GM18520 (cell line): ENCODE measurements around the gene NUCB1.
"Not testable (repeated sequence)": the region's sequence is repeated elsewhere in the genome, so short reads cannot be mapped to it uniquely, and the experiment has no call there.

ENCODE experiments used
- ATAC-seq: cut with Tn5 transposase; IDR thresholded peaks from one replicate; pipeline ENCODE4 v1.9.1; 2021; ENCODE audit not compliant: unreplicated experiment

NUCB1 gene

DNA sequence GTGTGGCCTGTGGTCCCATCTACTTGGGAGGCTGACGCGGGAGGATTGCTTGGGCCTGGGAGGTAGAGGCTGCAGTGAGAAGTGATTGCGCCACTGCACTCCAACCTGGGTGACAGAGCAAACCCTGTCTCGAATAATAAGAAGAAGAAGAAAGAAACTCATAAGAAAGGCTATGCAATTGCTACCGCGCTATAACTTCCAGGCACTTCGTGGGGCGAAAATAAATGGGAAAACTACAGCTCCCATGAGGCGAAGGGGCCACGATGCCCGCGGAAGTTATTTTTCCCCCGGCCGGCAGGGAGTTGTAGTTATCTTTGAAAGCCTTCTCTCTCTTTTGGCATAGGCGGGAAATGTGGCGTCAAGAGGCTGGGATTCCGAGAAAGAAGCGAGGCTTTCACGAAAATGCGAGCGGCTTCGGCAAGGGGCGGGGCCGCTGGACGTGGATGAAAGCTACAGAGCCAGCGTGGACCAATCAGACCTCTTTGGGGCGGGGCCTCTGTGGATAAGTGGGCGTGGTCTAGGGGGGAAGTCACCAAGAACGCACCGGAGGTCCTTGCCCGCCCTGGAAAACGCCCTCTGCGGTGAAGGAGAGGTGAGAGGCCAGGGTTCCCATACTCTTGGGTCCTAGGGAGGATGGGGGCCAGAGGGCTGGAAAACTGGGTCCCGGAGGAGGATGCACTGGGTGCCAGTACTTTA lies at the start of gene NUCB1:
NUCB1 (plus strand) TSS at position 532 of the 696 bp plus-strand sequence. CDS start 485 bp downstream, outside the sequence.
- peak; percentile 76 for ATAC-seq

DNA sequence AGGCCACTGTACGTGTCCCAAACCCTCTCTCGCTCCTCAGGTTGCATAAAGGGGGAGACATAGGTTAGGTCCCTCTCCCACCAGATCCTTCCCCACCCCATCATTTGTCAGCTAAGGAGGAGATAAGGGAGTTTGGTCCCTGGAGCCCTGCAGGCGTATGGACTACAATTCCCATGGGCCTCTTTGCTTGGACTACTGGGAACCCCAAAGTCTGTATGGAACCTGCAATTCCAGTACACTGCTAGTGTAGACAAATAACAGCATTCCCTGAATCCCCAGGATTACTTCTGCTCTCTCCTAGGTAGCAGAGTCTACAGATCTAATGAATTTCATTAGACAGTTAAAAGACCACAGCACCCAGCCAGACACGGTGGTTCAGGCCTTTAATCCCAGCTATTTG lies 47.8 kb upstream of the NUCB1 start:
- ATAC-seq: no peak

DNA sequence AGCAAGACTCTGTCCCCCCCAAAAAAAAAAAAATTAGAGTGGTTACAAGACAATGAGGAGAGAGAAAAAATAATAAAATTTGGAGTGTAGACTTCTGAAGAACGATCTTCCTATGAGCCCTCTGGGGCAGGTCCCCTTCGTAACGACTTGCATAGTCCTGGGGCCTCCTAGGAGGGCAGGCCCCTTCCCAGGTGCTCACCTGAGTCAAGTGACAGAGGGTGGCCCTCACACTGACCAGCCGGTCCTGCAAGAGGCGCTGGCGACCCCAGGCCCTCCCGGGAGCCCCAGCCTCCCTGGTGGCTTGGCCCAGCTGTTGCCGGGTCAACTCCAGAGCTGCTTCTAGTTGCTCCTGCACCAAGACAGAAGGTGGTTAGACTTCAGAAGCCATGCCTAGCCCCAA lies 46.6 kb upstream of the NUCB1 start:
- no peak for ATAC-seq

DNA sequence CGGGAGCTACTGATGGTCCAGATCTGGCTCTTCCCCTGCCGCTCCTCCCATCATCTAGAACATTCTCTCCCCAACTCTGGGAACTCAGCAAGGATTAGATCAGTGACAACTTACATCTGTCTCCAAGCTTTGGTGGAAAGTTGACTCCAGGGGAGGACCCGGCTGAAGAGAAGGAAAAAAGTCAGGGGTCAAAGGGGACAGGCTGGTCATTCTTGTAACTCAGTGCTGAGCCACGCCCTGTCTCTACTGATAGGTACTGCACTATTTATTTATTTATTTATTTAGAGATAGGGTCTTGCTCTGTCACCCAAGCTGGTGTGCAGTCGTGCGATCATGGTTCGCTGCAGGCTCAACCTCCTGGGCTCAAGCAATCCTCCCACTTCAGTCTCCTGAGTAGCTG lies 46.0 kb upstream of the NUCB1 start:
- ATAC-seq: no peak

- ATAC-seq: no peak
Measured at GRCh38 chr19:48856921-48857320, 43.2 kb upstream of the NUCB1 start.

- ATAC-seq: no peak
Measured at GRCh38 chr19:48858984-48859710, 41.0 kb upstream of the NUCB1 start.

DNA sequence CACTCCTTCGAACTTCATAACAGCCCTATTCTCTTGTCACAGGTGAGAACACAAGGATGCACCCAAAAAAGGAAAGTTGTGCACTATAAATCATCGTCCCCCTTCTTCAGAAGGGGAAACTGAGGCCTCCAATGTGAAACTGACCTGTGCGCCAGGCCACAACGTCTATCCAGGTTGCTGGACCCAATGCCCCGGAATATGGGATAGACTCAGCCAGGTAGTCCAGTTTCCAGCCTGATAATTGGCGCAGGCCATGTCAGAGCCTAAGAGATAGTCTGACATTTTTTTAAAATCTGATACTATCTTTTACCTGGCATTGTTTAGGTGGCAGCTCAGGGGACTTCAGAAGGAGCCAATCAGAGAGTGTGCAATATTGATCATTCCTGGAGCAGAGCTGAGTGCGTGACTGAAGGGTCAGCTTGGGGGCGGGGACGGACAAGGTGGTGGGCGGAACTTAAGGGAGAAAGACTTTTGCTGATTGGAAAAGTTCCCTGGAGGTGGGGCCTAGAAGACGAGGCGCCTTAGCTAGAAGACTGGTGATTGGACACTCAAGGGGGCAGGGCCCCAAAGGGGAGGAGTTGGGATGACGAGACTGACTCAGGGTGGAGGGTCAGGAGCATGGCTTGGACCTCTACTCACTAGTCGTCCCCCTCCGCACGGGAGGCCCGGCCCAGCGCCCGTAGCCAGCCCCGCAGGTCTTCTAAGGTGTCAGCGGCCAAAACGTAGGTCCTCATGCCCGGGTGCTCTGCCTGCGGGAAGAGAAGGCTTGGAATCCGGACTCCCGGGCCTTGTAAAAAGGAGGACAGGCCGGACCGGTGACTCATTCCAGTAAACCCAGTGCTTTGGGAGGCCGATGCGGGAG lies 40.2 kb upstream of the NUCB1 start:
- no peak for ATAC-seq

GRCh38 chr19:48861313-48861712 lies 38.8 kb upstream of the NUCB1 start:
- no peak for ATAC-seq

DNA sequence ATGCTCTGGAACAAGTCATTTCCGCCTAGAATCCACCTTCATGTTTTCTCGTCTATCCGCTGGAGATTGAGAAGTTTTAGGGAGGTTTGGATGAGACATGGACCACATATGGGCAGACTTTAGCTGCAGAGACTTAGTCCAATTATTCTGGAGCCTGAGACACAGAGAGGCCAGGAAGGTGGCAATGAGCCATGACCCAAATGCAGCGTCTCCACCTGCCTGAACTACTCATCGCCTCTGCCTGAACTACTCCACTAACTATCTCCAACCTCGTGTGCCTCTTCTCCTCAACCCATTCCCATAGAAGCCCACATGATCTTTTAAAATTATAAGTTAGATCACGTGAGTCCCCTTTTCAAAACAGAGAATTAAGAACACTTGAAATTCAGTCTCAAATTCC lies 37.3 kb upstream of the NUCB1 start:
- ATAC-seq: no peak

DNA sequence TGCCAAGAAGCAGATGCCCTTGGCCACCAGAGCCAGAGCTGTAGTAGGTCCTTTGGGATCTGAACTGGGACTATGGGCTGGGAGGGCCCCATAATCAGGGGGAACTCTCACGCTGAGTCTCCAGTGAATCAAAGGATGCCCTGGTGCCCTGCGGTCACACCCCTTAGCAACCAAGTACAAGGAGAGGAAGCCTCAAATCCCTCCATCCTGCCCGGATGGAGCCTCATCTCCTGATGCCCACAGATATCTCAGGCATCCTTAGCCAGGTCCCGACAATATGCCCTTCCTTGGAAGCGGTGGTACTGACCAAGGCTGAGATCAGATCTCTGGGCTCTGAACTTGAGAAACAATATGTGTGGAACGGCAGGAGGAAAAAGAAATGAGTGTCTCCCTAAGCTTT lies 33.4 kb upstream of the NUCB1 start:
- no peak for ATAC-seq

GRCh38 chr19:48867123-48867745 lies 32.9 kb upstream of the NUCB1 start:
- ATAC-seq: no peak

DNA sequence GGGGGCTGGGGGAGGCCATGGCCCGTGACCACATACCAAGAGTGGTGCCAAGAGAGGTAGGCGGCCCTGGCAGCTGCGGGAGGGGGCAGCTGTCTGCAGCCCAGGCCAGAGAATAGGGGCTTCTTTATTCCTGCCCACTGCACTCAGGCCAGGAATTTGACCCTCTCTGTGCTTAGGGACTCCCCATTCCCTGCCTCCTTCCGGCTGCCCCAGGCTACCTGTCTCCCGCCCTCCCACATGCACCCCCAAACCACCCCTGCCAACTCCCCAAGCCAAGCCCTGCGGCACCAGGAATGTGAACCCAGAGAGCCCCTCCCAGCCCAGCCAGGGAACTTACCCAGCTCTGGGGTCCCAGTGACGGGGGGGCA lies 32.4 kb upstream of the NUCB1 start:
- no peak for ATAC-seq

DNA sequence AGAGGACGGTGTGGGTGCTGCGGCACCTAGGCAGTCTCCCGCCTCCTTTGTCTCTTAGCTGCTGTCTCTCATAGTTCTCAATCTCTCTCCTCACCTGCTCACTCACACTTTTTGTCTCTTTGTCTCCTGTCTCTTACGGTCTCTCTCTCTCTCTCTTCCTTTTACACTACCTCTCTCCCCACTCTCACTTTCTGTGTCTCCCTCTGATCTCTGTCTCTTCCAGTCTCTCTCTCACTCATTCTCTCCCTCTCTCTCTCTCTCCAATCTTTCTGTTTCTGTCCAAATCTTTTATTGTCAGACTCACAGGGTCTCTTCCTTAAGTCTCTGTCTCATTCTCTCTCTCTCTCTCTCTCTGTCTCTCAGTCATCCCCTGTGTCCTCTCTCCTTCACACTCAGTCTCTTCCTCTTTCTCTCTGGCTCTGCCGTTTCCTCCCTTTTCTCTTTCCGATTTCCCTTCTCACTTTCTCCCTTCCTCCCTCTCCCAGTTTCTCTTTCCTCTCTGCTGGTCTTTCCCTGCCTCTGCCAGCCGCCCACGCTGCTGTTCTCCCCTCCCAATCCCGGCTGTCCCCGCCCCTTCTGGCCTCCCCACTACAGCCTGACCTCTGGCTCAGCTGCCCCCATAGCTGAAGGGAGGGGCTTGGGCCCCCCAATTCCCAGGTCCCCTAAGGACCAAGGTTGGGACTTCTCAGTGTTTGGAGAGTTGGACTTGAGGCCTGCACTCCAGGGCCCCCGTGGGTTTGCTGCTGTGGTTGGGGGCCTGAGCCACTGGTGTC lies 31.8 kb upstream of the NUCB1 start, which contains the start of gene PLEKHA4:
PLEKHA4 (minus strand) TSS at position 504 of the 773 bp plus-strand sequence. CDS start 997 bp downstream, outside the sequence.
- ATAC-seq: no peak

DNA sequence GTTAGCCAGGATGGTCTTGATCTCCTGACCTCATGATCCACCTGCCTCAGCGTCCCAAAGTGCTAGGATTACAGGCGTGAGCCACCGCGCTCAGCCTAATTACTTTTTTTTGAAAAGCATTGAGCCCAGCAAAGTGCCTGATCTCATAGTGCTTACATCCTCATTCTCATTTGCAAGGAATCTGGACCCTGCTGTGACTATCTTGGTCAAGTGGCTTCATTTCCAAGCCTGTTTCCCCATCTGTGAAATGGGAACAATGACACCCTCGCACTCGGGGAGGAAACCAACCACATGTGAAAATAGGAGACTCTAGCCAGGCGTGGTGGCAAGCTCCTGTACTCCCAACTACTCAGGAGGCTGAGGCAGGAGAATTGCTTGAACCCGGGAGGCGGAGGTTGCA lies 30.1 kb upstream of the NUCB1 start:
- ATAC-seq: no peak

GRCh38 chr19:48871471-48872181 lies 28.5 kb upstream of the NUCB1 start:
- not testable (repeated sequence) for ATAC-seq

- ATAC-seq: peak; percentile 41
Measured at GRCh38 chr19:48872182-48872883, 27.8 kb upstream of the NUCB1 start, which contains the start of gene PPP1R15A. Gene PPP1R15A, plus strand, starts transcription at chr19:48872421. Its CDS starts 813 bp downstream, at chr19:48873234.

DNA sequence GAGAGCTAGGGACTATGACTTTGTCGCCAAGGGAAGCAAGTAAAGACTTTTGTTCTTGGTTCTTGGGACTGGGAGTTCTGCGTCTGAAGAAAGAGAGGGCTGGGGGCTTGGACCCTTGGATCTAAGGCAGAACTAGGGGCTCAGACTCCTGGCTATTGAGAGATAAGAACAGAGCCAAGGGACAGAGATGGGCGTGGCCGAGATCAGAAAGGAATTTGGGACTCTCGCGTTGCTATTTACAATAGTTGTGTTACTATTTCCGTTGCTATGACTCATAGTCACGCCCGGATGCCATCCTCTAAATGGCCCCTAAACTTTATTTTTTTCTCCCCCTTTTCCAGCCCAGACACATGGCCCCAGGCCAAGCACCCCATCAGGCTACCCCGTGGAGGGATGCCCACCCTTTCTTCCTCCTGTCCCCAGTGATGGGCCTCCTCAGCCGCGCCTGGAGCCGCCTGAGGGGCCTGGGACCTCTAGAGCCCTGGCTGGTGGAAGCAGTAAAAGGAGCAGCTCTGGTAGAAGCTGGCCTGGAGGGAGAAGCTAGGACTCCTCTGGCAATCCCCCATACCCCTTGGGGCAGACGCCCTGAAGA lies 27.1 kb upstream of the NUCB1 start:
- ATAC-seq: no peak

DNA sequence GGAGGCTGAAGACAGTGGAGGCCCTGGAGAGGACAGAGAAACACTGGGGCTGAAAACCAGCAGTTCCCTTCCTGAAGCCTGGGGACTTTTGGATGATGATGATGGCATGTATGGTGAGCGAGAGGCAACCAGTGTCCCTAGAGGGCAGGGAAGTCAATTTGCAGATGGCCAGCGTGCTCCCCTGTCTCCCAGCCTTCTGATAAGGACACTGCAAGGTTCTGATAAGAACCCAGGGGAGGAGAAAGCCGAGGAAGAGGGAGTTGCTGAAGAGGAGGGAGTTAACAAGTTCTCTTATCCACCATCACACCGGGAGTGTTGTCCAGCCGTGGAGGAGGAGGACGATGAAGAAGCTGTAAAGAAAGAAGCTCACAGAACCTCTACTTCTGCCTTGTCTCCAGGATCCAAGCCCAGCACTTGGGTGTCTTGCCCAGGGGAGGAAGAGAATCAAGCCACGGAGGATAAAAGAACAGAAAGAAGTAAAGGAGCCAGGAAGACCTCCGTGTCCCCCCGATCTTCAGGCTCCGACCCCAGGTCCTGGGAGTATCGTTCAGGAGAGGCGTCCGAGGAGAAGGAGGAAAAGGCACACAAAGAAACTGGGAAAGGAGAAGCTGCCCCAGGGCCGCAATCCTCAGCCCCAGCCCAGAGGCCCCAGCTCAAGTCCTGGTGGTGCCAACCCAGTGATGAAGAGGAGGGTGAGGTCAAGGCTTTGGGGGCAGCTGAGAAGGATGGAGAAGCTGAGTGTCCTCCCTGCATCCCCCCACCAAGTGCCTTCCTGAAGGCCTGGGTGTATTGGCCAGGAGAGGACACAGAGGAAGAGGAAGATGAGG lies 26.4 kb upstream of the NUCB1 start:
- ATAC-seq: no peak
